Activated CD8-positive, alpha-beta T cell treated with anti-CD3 and anti-CD28 coated beads for 36 hours (primary cell): ENCODE data around the gene RNF217. TPM values are rescaled to one million over a fixed set of nuclear protein-coding genes. Genes with fewer than 3 reads are reported as not detected.

Source experiments
- ATAC-seq: fragments of 200-7000 bp; cut with Tn5 transposase; one replicate; pipeline ENCODE4 v1.10.0; 2021; ENCODE audit warnings: mild to moderate bottlenecking, moderate library complexity
- CTCF ChIA-PET: fragments of 350-600 bp; sonication (Branson Sonifier 250); formaldehyde crosslinking; loops from one replicate; lab custom pipeline; 2021; ENCODE audit warnings: antibody characterized with exemption; lab: Charles Lee
- POLR2A ChIA-PET: fragments of 350-600 bp; sonication (Branson Sonifier 250); formaldehyde crosslinking; loops from one replicate; lab custom pipeline; 2021; ENCODE audit warnings: antibody characterized with exemption; lab: Charles Lee
- DNase-seq: peaks from one replicate; pipeline ENCODE4 v3.0.0-alpha.2; 2020
- H3K27ac Mint-ChIP-seq: one replicate; pipeline ENCODE4 v1.8.0; 2021; ENCODE audit warnings: mild to moderate bottlenecking, mixed read lengths
- H3K27me3 Mint-ChIP-seq: one replicate; pipeline ENCODE4 v1.8.0; 2021; ENCODE audit warnings: mixed read lengths
- H3K36me3 Mint-ChIP-seq: one replicate; pipeline ENCODE4 v1.8.0; 2021; ENCODE audit warnings: low read depth, mixed read lengths
- H3K4me1 Mint-ChIP-seq: one replicate; pipeline ENCODE4 v1.8.0; 2021; ENCODE audit warnings: low read depth, mixed read lengths
- H3K4me3 Mint-ChIP-seq: one replicate; pipeline ENCODE4 v1.8.0; 2021; ENCODE audit warnings: mild to moderate bottlenecking, moderate library complexity, mixed read lengths
- H3K9me3 Mint-ChIP-seq: one replicate; pipeline ENCODE4 v1.8.0; 2021; ENCODE audit warnings: mixed read lengths
- CTCF ChIP-seq: fragments of 200-600 bp; IDR thresholded peaks from one replicate; pipeline ENCODE4 v1.8.0; 2022; ENCODE audit warnings: antibody characterized with exemption, mild to moderate bottlenecking
- intact Hi-C: fragments of 100-400 bp; cut with micrococcal nuclease; formaldehyde crosslinking; loops from one replicate; pipeline ENCODE4 v1.10.0; 2022
- total RNA-seq, 2 experiments: library from RNA; stranded (reverse); gene quantifications; one replicate each; pipeline ENCODE4 v1.2.3, GENCODE V29; 2021

RNF217 gene
- total RNA-seq, 2 experiments from 2014 or later = 0.07 to 0.09 TPM

- peaks cover 27% of the 10 kb centered on the region for H3K27me3 Mint-ChIP-seq
Observed at GRCh38 chr6:124967444-124967843, 5.2 kb downstream of the RNF217 start.

GRCh38 chr6:124968401-124968800, 6.2 kb downstream of the RNF217 start:
- H3K36me3 Mint-ChIP-seq = no peaks in the 10 kb centered on the region
- POLR2A ChIA-PET = no interaction called here

More at GRCh38 chr6:124967444-124967843, 5.2 kb downstream of the RNF217 start:
- H3K27ac Mint-ChIP-seq = no peak overlapping the region
- POLR2A ChIA-PET = no interaction called here
- H3K4me1 Mint-ChIP-seq = peaks cover 8% of the 10 kb centered on the region
- ATAC-seq (no peak), DNase-seq (no peak)
- no peaks in the 10 kb centered on the region for H3K36me3 Mint-ChIP-seq
- no peak for TF ChIP-seq CTCF
- intact Hi-C loops = no loop called here
- H3K9me3 Mint-ChIP-seq = no peaks in the 10 kb centered on the region
- H3K4me3 Mint-ChIP-seq = no peak overlapping the region
- CTCF ChIA-PET = interaction anchor here (1.4 kb wide), 1 partner anchor 147 kb away, joined by 4 read pairs; no protein-coding TSS in a partner anchor

GRCh38 chr6:124970243-124970642, 8.0 kb downstream of the RNF217 start:
- no peak for ATAC-seq
- CTCF ChIA-PET = no interaction called here
- Mint-ChIP-seq H3K4me1 (peaks cover 2% of the 10 kb centered on the region), H3K27ac (no peak overlapping the region), H3K4me3 (no peak overlapping the region), H3K9me3 (no peaks in the 10 kb centered on the region), H3K27me3 (peaks cover 9% of the 10 kb centered on the region), H3K36me3 (no peaks in the 10 kb centered on the region)
- no peak for TF ChIP-seq CTCF
- intact Hi-C loops = no loop called here
- no peak for DNase-seq
- POLR2A ChIA-PET = no interaction called here

More at GRCh38 chr6:124968401-124968800, 6.2 kb downstream of the RNF217 start:
- no peak overlapping the region for H3K27ac Mint-ChIP-seq
- DNase-seq = no peak
- no peaks in the 10 kb centered on the region for H3K9me3 Mint-ChIP-seq
- intact Hi-C loops = no loop called here
- peaks cover 24% of the 10 kb centered on the region for H3K27me3 Mint-ChIP-seq
- CTCF ChIA-PET = no interaction called here
- no peak for ATAC-seq
- H3K4me3 Mint-ChIP-seq = no peak overlapping the region
- TF ChIP-seq CTCF = no peak
- H3K4me1 Mint-ChIP-seq = peaks cover 3% of the 10 kb centered on the region

GRCh38 chr6:124970763-124971162, 8.5 kb downstream of the RNF217 start:
- DNase-seq (no peak), ATAC-seq (no peak)
- H3K36me3 Mint-ChIP-seq = no peaks in the 10 kb centered on the region
- POLR2A ChIA-PET = no interaction called here
- H3K27ac Mint-ChIP-seq = no peak overlapping the region
- TF ChIP-seq CTCF = no peak
- H3K4me1 Mint-ChIP-seq = peaks cover 2% of the 10 kb centered on the region
- peaks cover 7% of the 10 kb centered on the region for H3K27me3 Mint-ChIP-seq
- no peak overlapping the region for H3K4me3 Mint-ChIP-seq
- no peaks in the 10 kb centered on the region for H3K9me3 Mint-ChIP-seq
- intact Hi-C loops = no loop called here
- CTCF ChIA-PET = no interaction called here

- Mint-ChIP-seq H3K9me3 (no peaks in the 10 kb centered on the region), H3K36me3 (no peaks in the 10 kb centered on the region), H3K4me3 (no peak overlapping the region), H3K4me1 (no peaks in the 10 kb centered on the region), H3K27ac (no peak overlapping the region), H3K27me3 (peaks cover 7% of the 10 kb centered on the region)
- ChIA-PET POLR2A (no interaction called here), CTCF (no interaction called here)
- DNase-seq (no peak), ATAC-seq (no peak)
- intact Hi-C loops = no loop called here
- no peak for TF ChIP-seq CTCF
Observed at GRCh38 chr6:124973780-124974179, 11.5 kb downstream of the RNF217 start.
